Islet precursor cell (in vitro differentiated cells): ENCODE data around the gene UBR1.
"Not testable (repeated sequence)": the region's sequence is repeated elsewhere in the genome, so short reads cannot be mapped to it uniquely, and the experiment has no call there.

ENCODE experiments used
- DNase-seq: peaks from one replicate; pipeline ENCODE4 v3.0.0-alpha.2; 2018

UBR1 gene

DNA sequence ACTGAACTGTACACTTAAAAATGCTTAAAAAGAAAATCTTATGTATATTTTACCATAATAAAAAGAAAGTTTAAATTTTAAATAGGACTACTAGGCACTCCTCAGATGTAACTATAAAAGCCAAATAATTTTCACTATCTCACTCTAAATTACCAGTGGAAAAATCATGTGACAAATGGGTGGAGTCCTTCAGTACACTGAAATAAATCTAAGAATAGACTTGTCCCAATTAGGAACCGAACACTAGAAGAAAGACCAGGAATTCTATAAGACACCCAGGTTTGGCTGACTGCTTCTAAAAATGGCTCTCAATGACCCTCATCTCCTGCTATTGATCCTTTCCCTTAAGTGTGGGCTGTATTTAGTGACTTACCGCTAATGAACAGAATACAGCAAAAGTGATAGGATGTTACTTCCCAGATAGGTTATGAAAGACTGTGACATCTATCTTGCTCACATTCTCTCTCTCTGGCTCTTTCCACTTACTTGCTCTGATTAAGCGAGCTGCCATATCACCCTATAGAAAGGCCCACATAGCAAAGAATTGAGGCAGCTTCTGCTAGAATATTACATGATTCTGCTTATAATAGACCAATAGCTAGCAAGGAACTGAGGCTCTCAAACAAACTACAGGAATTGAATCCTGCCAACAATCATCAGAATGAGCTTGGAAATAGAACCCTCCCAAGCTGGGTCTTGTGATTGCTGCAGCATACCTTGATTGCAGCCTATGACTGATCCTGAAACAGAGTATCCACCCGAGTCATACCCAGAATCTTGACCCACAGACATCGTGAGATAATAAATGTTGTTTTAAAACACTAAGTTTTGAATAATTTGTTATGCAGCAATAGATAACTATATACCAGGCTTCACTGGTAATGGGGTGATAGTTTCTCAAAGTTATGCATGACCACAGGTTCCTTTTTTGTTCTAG lies 202.2 kb downstream of the UBR1 start:
- DNase-seq: no peak

GRCh38 chr15:42893911-42894310 lies 211.9 kb downstream of the UBR1 start:
- not testable (repeated sequence) for DNase-seq
